Peyer's patch (tissue), 4 donors: ENCODE results near the gene JAK3. TPM values are rescaled to one million over a fixed set of nuclear protein-coding genes. Genes with fewer than 3 reads are reported as not detected.
A peak's percentile ranks its signal among the peaks of the same experiment; 100 is the strongest.

Experiments
- DNase-seq, 3 donors: peaks; one replicate each; pipeline ENCODE4 v3.0.0-alpha.2; 2017 to 2019
- H3K27ac ChIP-seq, 4 donors: fragments of 200-600 bp; sonication (generic); one replicate each; pipeline ENCODE4 v1.5.1; 2016 to 2019
- H3K27me3 ChIP-seq, 2 donors: fragments of 200-600 bp; sonication (generic); one replicate each; pipeline ENCODE4 v1.5.1; 2019
- H3K36me3 ChIP-seq, 3 donors: fragments of 200-600 bp; sonication (generic); one replicate each; pipeline ENCODE4 v1.5.1; 2016 to 2019
- H3K4me1 ChIP-seq, 4 donors: fragments of 200-600 bp; sonication (generic); one replicate each; pipeline ENCODE4 v1.5.1; 2016 to 2019
- H3K4me3 ChIP-seq, 4 donors: fragments of 200-600 bp; sonication (generic); 1 replicate in 3 of 4; 2 replicates in 1 of 4; pipeline ENCODE4 v1.5.1; 2016 to 2019; ENCODE audit warnings: mild to moderate bottlenecking in 1 of 4
- H3K9me3 ChIP-seq, 4 donors: fragments of 200-600 bp; sonication (generic); one replicate each; pipeline ENCODE4 v1.5.1; 2016 to 2019; ENCODE audit warnings: mild to moderate bottlenecking in 1 of 4
- CTCF ChIP-seq, 6 experiments: fragments of 450-650 bp in 4 of 6; fragments of 200-600 bp in 2 of 6; sonication (generic) in 1 of 6; IDR thresholded peaks; one replicate each; pipeline ENCODE4 v1.5.1; 2017 to 2019; ENCODE audit warnings: antibody characterized with exemption in 6 of 6, mild to moderate bottlenecking in 3 of 6, moderate library complexity in 1 of 6
- POLR2A ChIP-seq, 2 donors: fragments of 450-650 bp; IDR thresholded peaks; one replicate each; pipeline ENCODE4 v1.5.1; 2017; ENCODE audit warnings: antibody characterized with exemption in 2 of 2, mild to moderate bottlenecking in 2 of 2, moderate library complexity in 2 of 2
- total RNA-seq, 4 donors: library from RNA; depleted of rRNA; stranded (reverse); fragments of >200 nt; gene quantifications; one replicate each; pipeline ENCODE4 v1.1.0, GENCODE V29; 2016

The JAK3 gene
- total RNA-seq, 4 donors from 2014 or later = 4.0 to 32.2 (median 5.4) TPM

DNA sequence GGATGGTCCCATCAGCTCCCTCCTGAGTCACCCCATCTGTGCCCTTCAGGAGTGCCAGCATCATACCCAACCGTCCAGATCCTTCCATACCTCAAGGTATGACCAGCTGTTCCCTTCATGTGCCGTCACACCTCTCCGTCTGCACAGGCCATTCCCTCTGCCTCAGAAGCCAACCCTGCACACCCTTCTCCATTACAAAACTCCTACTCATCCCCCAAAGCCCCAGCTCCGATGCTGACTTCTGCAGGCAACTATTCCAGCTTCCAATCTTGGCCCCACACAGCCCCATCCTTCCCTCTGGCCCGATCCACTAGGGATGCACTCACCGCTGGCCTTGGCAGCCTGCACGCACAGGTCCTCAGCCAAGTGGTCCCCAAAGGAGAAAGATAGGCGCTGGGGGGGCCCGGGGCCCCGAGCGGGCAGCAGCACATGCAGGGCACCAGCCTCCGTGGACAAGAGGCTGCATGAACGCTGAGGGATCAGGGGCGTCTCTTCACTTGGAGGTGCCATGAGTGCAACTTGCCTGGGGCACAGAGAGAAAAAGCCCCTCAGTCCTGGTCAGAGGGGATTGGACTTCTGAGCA, 3.8 kb downstream of the JAK3 start:
- Histone ChIP-seq H3K27me3 (no peaks in the 10 kb centered on the region), H3K9me3 (no peaks in the 10 kb centered on the region), H3K4me3 (no peak overlapping the region), H3K4me1 (peaks cover 0 to 34% (median 12%) of the 10 kb centered on the region in 4 donors), H3K36me3 (peaks cover 0 to 3% (median 0%) of the 10 kb centered on the region in 3 donors), H3K27ac (no peak overlapping the region)
- TF ChIP-seq POLR2A (IDR thresholded peaks at IDR 0.05) (no peak), CTCF (IDR thresholded peaks at IDR 0.05) (no peak)
- DNase-seq = no peak

GRCh38 chr19:17843292-17843827, 4.4 kb downstream of the JAK3 start:
- DNase-seq = no peak
- Histone ChIP-seq H3K36me3 (peaks cover 0 to 5% (median 0%) of the 10 kb centered on the region in 3 donors), H3K9me3 (no peaks in the 10 kb centered on the region), H3K4me3 (no peak overlapping the region), H3K27me3 (no peaks in the 10 kb centered on the region), H3K27ac (no peak overlapping the region), H3K4me1 (peaks cover 0 to 30% (median 9%) of the 10 kb centered on the region in 4 donors)
- TF ChIP-seq CTCF (IDR thresholded peaks at IDR 0.05) (no peak), POLR2A (IDR thresholded peaks at IDR 0.05) (no peak)

- H3K4me1 ChIP-seq = peaks cover 0 to 24% (median 6%) of the 10 kb centered on the region in 4 donors
- H3K27ac ChIP-seq = no peak overlapping the region
- TF ChIP-seq CTCF (IDR thresholded peaks at IDR 0.05) = no peak
- no peak for TF ChIP-seq POLR2A (IDR thresholded peaks at IDR 0.05)
- H3K36me3 ChIP-seq = peaks cover 0 to 5% (median 0%) of the 10 kb centered on the region in 3 donors
- H3K27me3 ChIP-seq = no peaks in the 10 kb centered on the region
- H3K4me3 ChIP-seq = peak overlapping the region in 1 of 4 donors; percentile 8
- no peaks in the 10 kb centered on the region for H3K9me3 ChIP-seq
- no peak for DNase-seq
Observed at GRCh38 chr19:17842663-17843291, 5.0 kb downstream of the JAK3 start.

GRCh38 chr19:17841810-17842662, 5.7 kb downstream of the JAK3 start:
- H3K27me3 ChIP-seq = no peaks in the 10 kb centered on the region
- DNase-seq = peak; percentile 27 to 75 (median 71)
- peaks cover 0 to 19% (median 5%) of the 10 kb centered on the region in 4 donors for H3K4me1 ChIP-seq
- no peaks in the 10 kb centered on the region for H3K9me3 ChIP-seq
- peak overlapping the region in 2 of 4 donors; percentile 21 to 23 for H3K4me3 ChIP-seq
- no peak overlapping the region for H3K27ac ChIP-seq
- TF ChIP-seq POLR2A (IDR thresholded peaks at IDR 0.05) = no peak
- TF ChIP-seq CTCF (IDR thresholded peaks at IDR 0.05) = no peak
- peaks cover 0 to 5% (median 0%) of the 10 kb centered on the region in 3 donors for H3K36me3 ChIP-seq

DNA sequence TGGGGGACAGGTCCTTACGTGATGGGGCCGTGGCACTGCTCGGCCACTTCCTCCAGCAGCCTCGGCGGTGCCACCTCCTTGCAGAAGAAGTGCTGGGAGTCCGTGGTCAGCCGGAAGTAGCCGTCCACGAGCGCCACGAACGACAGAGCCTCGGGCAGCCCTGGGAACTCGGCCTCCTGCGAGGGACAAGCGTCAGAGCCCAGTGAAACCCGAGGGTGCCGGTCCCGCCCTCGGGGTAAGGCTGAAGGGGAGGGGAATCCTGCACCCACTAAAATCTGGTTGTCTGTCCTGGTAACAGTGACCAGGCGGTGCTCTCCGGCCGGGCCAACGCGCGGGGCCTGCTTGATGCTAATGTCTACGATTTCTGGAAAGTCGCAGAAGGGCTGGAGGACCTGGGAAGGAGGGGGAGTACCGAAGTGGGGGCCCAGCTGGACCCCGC, 6.4 kb downstream of the JAK3 start:
- Histone ChIP-seq H3K4me3 (peak overlapping the region in 2 of 4 donors; percentile 21 to 23), H3K36me3 (peaks cover 0 to 5% (median 0%) of the 10 kb centered on the region in 3 donors), H3K27ac (no peak overlapping the region), H3K9me3 (no peaks in the 10 kb centered on the region), H3K4me1 (peaks cover 0 to 13% (median 5%) of the 10 kb centered on the region in 4 donors), H3K27me3 (no peaks in the 10 kb centered on the region)
- no peak for DNase-seq
- TF ChIP-seq POLR2A (IDR thresholded peaks at IDR 0.05) (no peak), CTCF (IDR thresholded peaks at IDR 0.05) (no peak)
